ENCODE measurements around the gene TK2.
"Not testable (repeated sequence)": the region's sequence is repeated elsewhere in the genome, so short reads cannot be mapped to it uniquely, and the experiment has no call there.

- not testable (repeated sequence) for TF ChIP-seq CTCF (conservative IDR thresholded peaks at IDR 0.05 in 1 of 2, IDR thresholded peaks at IDR 0.05 in 1 of 2; ENCODE audit: low read depth in 1 of 2, low read length in 2 of 2); EZH2 (IDR thresholded peaks at IDR 0.05; ENCODE audit: low read length, missing control alignments)
These were observed 53.7 kb downstream of the TK2 start for GRCh38 chr16:66496226-66496625.

Data from fibroblast of lung (primary cell).